IPS-NIHi11 (cell line): ENCODE measurements around the gene CRMP1.

Experiments
- DNase-seq: peaks from one replicate; pipeline ENCODE4 v3.0.0; 2012; ENCODE audit warnings: mixed read lengths, low spot score

Gene CRMP1

GRCh38 chr4:5893004-5893580 is at the start of gene CRMP1:
TSS of gene CRMP1 (minus strand) at chr4:5893086. CDS start at chr4:5892969, 117 bp downstream.
- DNase-seq, result peak; percentile 96

GRCh38 chr4:5941601-5942000 is 48.7 kb upstream of the CRMP1 start:
- DNase-seq, result no peak

GRCh38 chr4:5940470-5941203 is 47.8 kb upstream of the CRMP1 start:
- DNase-seq, result peak; percentile 58

- DNase-seq, result no peak
Observed at GRCh38 chr4:5933996-5934831, 41.3 kb upstream of the CRMP1 start.

- DNase-seq, result no peak
Observed at GRCh38 chr4:5933116-5933515, 40.2 kb upstream of the CRMP1 start.

- no peak for DNase-seq
Observed at GRCh38 chr4:5932035-5932568, 39.2 kb upstream of the CRMP1 start.

- no peak for DNase-seq
Observed at GRCh38 chr4:5931526-5931925, 38.6 kb upstream of the CRMP1 start.

- DNase-seq, result no peak
Observed at GRCh38 chr4:5930876-5931275, 38.0 kb upstream of the CRMP1 start.

- no peak for DNase-seq
Observed at GRCh38 chr4:5930456-5930855, 37.6 kb upstream of the CRMP1 start.

- DNase-seq, result no peak
Observed at GRCh38 chr4:5928844-5929420, 36.0 kb upstream of the CRMP1 start.

- DNase-seq, result no peak
Observed at GRCh38 chr4:5928274-5928673, 35.4 kb upstream of the CRMP1 start.

- no peak for DNase-seq
Observed at GRCh38 chr4:5927747-5928146, 34.9 kb upstream of the CRMP1 start.

GRCh38 chr4:5927116-5927515 is 34.2 kb upstream of the CRMP1 start:
- no peak for DNase-seq

- DNase-seq, result no peak
Observed at GRCh38 chr4:5926598-5926997, 33.7 kb upstream of the CRMP1 start.

GRCh38 chr4:5925419-5926200 is 32.7 kb upstream of the CRMP1 start:
- DNase-seq, result peak; percentile 46

GRCh38 chr4:5924461-5925125 is 31.7 kb upstream of the CRMP1 start:
- no peak for DNase-seq

- DNase-seq, result no peak
Observed at GRCh38 chr4:5923376-5923775, 30.5 kb upstream of the CRMP1 start.

GRCh38 chr4:5922556-5922955 is 29.7 kb upstream of the CRMP1 start:
- DNase-seq, result no peak

- DNase-seq, result no peak
Observed at GRCh38 chr4:5921981-5922380, 29.1 kb upstream of the CRMP1 start.

- DNase-seq, result no peak
Observed at GRCh38 chr4:5921101-5921980, 28.5 kb upstream of the CRMP1 start.
